Endothelial cell of umbilical vein (primary cell): ENCODE data around the gene BBX.

Experiments used
- FOS ChIP-seq: IDR thresholded peaks from 2 replicates; pipeline ENCODE4 v1.6.1; 2011; ENCODE audit warnings: mild to moderate bottlenecking, low read length, moderate library complexity, borderline replicate concordance; ENCODE audit not compliant: insufficient read depth
- GATA2 ChIP-seq: IDR thresholded peaks from 2 replicates; pipeline ENCODE4 v1.7.0; 2011; ENCODE audit warnings: low read depth, mild to moderate bottlenecking, moderate library complexity, mixed read lengths, low read length; ENCODE audit not compliant: insufficient read length, insufficient read depth
- POLR2A ChIP-seq: IDR thresholded peaks from 2 replicates; pipeline ENCODE4 v1.6.1; 2012; ENCODE audit warnings: low read depth, mild to moderate bottlenecking, control low read depth, low read length
- POLR2AphosphoS5 ChIP-seq: IDR thresholded peaks from 2 replicates; pipeline ENCODE4 v1.6.1; 2012; ENCODE audit warnings: low read depth, mild to moderate bottlenecking, control low read depth, low read length, moderate library complexity; ENCODE audit not compliant: insufficient read depth
- TF ChIP-seq, protein P1 (sequence below), 2 donors: IDR thresholded peaks; 1 replicate in 1 of 2; 2 replicates in 1 of 2; pipeline ENCODE4 v1.5.1; 2011; ENCODE audit warnings: low read length in 2 of 2, mild to moderate bottlenecking in 2 of 2, moderate library complexity in 2 of 2, control low read depth in 1 of 2, inconsistent platforms in 1 of 2, low read depth in 1 of 2; ENCODE audit not compliant: insufficient read depth in 1 of 2; ENCODE audit errors: extremely low read depth in 1 of 2

DNA sequence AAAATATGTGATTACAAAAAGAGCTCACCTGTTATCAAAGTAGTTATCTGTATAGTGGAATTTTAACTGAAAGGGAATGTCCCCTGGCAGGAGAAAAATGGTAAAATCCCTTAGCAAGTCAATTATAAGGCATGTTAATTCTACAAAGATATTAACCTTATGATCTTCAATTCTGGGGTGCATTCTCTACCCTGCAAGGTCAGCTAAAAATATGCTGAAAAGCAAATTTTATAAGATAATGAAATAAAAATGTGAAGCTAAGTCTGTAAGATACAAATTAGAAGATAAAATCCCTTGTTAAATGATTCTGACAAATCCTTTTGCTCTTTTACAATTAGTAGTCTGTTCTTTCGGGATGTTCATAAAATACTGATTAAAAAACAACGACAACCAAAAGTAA lies 109.8 kb downstream of the BBX start:
- TF ChIP-seq, protein P1, sequence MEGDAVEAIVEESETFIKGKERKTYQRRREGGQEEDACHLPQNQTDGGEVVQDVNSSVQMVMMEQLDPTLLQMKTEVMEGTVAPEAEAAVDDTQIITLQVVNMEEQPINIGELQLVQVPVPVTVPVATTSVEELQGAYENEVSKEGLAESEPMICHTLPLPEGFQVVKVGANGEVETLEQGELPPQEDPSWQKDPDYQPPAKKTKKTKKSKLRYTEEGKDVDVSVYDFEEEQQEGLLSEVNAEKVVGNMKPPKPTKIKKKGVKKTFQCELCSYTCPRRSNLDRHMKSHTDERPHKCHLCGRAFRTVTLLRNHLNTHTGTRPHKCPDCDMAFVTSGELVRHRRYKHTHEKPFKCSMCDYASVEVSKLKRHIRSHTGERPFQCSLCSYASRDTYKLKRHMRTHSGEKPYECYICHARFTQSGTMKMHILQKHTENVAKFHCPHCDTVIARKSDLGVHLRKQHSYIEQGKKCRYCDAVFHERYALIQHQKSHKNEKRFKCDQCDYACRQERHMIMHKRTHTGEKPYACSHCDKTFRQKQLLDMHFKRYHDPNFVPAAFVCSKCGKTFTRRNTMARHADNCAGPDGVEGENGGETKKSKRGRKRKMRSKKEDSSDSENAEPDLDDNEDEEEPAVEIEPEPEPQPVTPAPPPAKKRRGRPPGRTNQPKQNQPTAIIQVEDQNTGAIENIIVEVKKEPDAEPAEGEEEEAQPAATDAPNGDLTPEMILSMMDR (IDR thresholded peaks at IDR 0.05; ENCODE audit: extremely low read depth in 1 of 2, insufficient read depth in 1 of 2, low read depth in 1 of 2, low read length in 2 of 2), result no peak
- TF ChIP-seq POLR2AphosphoS5, result no peak
- TF ChIP-seq POLR2A, result no peak
- TF ChIP-seq GATA2, result no peak
- TF ChIP-seq FOS, result no peak
